Nephron (organoid): ENCODE data around the gene SH3BGRL2.

Experiments used
- H3K27ac Mint-ChIP-seq, 3 experiments: 2 replicates each; pipeline ENCODE4 v1.8.0; 2020; ENCODE audit warnings: mixed read lengths in 3 of 3, mild to moderate bottlenecking in 2 of 3, moderate library complexity in 1 of 3
- H3K27me3 Mint-ChIP-seq: 2 replicates; pipeline ENCODE4 v1.8.0; 2021; ENCODE audit warnings: low read depth, mild to moderate bottlenecking, moderate library complexity, mixed read lengths
- H3K36me3 Mint-ChIP-seq: 2 replicates; pipeline ENCODE4 v1.8.0; 2020; ENCODE audit warnings: low read depth, mixed read lengths
- H3K4me1 Mint-ChIP-seq: 2 replicates; pipeline ENCODE4 v1.8.0; 2020; ENCODE audit warnings: mixed read lengths
- H3K4me3 Mint-ChIP-seq, 3 experiments: 2 replicates each; pipeline ENCODE4 v1.8.0; 2020; ENCODE audit warnings: mild to moderate bottlenecking in 3 of 3, mixed read lengths in 3 of 3, moderate library complexity in 2 of 3
- H3K9me3 Mint-ChIP-seq: 2 replicates; pipeline ENCODE4 v1.8.0; 2020; ENCODE audit warnings: mixed read lengths
- TF ChIP-seq, protein P1 (sequence below), 3 experiments: fragments of 200-600 bp; sonication (generic); IDR thresholded peaks; one replicate each; pipeline ENCODE4 v1.5.0; 2021; ENCODE audit warnings: antibody characterized with exemption in 3 of 3; ENCODE audit not compliant: unreplicated experiment in 3 of 3

The SH3BGRL2 gene

DNA sequence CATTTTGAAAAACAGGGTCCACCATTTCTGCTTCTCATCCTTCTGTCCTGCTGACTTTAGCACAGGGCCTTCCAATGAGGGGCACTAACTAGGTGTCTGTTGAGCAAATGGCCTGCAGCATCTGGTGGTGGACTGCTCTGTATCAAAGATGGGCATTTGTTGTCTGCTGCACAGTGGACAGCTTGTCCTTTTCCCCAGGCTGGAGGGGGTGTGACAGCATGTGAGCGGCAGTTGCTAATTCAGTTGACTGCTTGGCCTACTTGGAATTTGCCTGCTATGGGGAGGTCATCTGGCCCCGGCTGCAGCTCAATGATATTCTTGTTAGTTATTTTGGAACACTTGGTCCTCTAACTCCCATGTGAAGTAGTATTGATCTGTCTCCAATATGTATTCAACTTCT, 93.7 kb downstream of the SH3BGRL2 start:
- TF ChIP-seq, protein P1, sequence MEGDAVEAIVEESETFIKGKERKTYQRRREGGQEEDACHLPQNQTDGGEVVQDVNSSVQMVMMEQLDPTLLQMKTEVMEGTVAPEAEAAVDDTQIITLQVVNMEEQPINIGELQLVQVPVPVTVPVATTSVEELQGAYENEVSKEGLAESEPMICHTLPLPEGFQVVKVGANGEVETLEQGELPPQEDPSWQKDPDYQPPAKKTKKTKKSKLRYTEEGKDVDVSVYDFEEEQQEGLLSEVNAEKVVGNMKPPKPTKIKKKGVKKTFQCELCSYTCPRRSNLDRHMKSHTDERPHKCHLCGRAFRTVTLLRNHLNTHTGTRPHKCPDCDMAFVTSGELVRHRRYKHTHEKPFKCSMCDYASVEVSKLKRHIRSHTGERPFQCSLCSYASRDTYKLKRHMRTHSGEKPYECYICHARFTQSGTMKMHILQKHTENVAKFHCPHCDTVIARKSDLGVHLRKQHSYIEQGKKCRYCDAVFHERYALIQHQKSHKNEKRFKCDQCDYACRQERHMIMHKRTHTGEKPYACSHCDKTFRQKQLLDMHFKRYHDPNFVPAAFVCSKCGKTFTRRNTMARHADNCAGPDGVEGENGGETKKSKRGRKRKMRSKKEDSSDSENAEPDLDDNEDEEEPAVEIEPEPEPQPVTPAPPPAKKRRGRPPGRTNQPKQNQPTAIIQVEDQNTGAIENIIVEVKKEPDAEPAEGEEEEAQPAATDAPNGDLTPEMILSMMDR (IDR thresholded peaks at IDR 0.05; ENCODE audit: unreplicated experiment in 3 of 3), result no peak
- no peaks in the 10 kb centered on the region for H3K9me3 Mint-ChIP-seq
- no peak overlapping the region for H3K4me3 Mint-ChIP-seq
- H3K27me3 Mint-ChIP-seq, result no peaks in the 10 kb centered on the region
- no peaks in the 10 kb centered on the region for H3K4me1 Mint-ChIP-seq
- no peaks in the 10 kb centered on the region for H3K36me3 Mint-ChIP-seq
- no peak overlapping the region for H3K27ac Mint-ChIP-seq

DNA sequence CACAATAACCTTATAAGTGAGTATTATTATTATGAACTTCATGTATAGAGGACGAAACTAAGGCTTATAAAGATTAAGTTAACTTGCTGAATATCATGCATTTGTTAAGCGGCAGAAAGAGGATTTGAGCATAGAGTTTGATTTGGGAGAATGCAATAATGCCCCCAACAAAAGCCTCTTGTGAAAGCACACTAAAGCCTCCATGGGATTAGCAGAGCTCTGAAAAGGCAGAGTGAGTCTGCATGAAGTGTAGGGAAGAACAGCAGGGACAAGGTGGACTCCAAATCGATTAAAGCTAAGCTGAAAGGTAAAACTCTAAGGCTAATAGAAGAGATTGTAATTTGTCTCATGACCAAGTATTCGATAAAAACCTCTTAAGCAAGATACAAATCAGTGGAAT, 100.3 kb downstream of the SH3BGRL2 start:
- H3K4me1 Mint-ChIP-seq, result no peaks in the 10 kb centered on the region
- TF ChIP-seq, protein P1 (IDR thresholded peaks at IDR 0.05; ENCODE audit: unreplicated experiment in 3 of 3), result no peak
- no peaks in the 10 kb centered on the region for H3K9me3 Mint-ChIP-seq
- H3K27me3 Mint-ChIP-seq, result no peaks in the 10 kb centered on the region
- no peak overlapping the region for H3K27ac Mint-ChIP-seq
- H3K4me3 Mint-ChIP-seq, result no peak overlapping the region
- H3K36me3 Mint-ChIP-seq, result no peaks in the 10 kb centered on the region

DNA sequence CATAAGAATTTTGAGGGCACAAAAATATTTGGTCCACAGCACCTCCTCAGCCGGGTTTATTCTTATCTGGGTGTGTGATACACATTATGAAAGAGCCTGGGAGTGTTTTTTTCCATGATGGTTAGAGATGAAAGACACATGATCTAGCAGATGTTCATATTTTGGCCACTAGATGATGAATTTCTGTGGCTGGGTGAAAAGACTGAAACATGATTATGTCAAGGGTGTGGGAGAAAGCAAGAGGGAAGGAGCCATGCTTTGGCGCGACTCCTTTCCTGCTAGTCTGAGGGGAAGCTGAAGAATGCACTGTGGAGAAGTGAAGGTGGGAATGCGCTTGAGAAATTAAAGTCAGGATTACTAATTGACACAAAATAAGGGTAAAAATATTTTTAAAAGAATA, 102.3 kb downstream of the SH3BGRL2 start:
- H3K9me3 Mint-ChIP-seq, result no peaks in the 10 kb centered on the region
- H3K4me1 Mint-ChIP-seq, result peaks cover 7% of the 10 kb centered on the region
- H3K4me3 Mint-ChIP-seq, result no peak overlapping the region
- H3K36me3 Mint-ChIP-seq, result no peaks in the 10 kb centered on the region
- TF ChIP-seq, protein P1 (IDR thresholded peaks at IDR 0.05; ENCODE audit: unreplicated experiment in 3 of 3), result no peak
- no peak overlapping the region for H3K27ac Mint-ChIP-seq
- H3K27me3 Mint-ChIP-seq, result no peaks in the 10 kb centered on the region

DNA sequence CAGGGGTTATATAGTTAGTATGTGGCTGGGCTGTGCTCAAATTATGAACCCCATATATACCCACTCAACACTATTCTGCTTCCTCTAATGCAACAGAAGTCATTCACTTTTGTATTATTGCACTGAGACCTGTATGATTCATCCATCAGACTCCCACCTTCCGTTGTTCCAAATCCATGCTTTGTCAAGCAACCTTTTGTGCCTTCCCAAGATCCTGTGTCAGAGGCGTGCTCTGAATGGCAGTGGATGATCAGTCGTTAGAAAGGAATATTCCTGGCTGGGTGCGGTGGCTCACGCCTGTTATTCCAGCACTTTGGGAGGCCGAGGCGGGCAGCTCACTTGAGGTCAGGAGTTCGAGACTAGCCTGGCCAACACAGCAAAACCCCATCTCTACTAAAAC, 103.2 kb downstream of the SH3BGRL2 start:
- Mint-ChIP-seq H3K27me3 (no peaks in the 10 kb centered on the region), H3K9me3 (no peaks in the 10 kb centered on the region)

DNA sequence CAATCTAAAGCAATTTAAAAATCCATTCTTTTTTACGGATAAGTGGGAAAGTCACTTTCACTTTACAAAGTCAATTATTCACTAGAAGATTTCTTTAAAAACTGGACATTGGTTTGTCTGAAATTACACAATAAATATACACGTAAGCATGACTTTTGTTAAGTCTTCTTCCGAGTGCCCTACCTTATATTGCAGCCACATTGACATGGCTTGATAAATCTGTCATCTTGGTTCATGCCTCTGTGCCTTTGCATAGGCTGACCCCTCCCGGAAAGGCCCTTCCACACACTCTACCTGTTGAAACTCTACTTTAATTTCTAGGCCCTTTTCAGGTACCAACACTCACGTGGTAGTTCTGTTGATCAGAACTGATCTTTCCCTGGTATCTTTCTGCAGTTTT, 104.1 kb downstream of the SH3BGRL2 start:
- Mint-ChIP-seq H3K27ac (no peak overlapping the region), H3K9me3 (no peaks in the 10 kb centered on the region), H3K27me3 (no peaks in the 10 kb centered on the region), H3K4me3 (no peak overlapping the region), H3K4me1 (peaks cover 7% of the 10 kb centered on the region), H3K36me3 (no peaks in the 10 kb centered on the region)
- TF ChIP-seq, protein P1 (IDR thresholded peaks at IDR 0.05; ENCODE audit: unreplicated experiment in 3 of 3), result no peak

More for the DNA sequence above, 103.2 kb downstream of the SH3BGRL2 start:
- no peaks in the 10 kb centered on the region for H3K36me3 Mint-ChIP-seq
- TF ChIP-seq, protein P1 (IDR thresholded peaks at IDR 0.05; ENCODE audit: unreplicated experiment in 3 of 3), result no peak
- H3K4me1 Mint-ChIP-seq, result peaks cover 7% of the 10 kb centered on the region
- no peak overlapping the region for H3K27ac Mint-ChIP-seq
- H3K4me3 Mint-ChIP-seq, result no peak overlapping the region

DNA sequence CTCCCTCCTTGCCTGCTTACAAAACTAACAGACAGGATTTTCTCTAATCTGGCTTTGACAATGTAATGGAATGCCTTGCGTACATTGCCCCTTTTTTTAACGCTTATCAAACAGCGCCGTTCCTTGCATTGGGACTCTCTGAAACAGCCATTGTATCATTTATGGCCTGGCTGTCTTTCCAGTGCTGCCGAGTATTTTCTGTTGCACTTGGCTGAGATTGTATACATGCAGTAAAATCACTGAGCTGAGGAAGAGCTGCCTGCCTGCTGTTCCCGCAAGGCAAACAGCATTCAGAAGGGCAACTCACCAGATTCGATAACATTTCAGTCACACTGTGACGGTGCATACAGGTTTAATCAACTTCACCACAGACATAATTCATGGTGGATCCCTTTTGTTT, 106.0 kb downstream of the SH3BGRL2 start:
- TF ChIP-seq, protein P1 (IDR thresholded peaks at IDR 0.05; ENCODE audit: unreplicated experiment in 3 of 3), result no peak
- no peaks in the 10 kb centered on the region for H3K27me3 Mint-ChIP-seq
- H3K27ac Mint-ChIP-seq, result peak overlapping the region; percentile 65 to 78 (median 72)
- H3K4me1 Mint-ChIP-seq, result peaks cover 7% of the 10 kb centered on the region
- H3K9me3 Mint-ChIP-seq, result no peaks in the 10 kb centered on the region
- H3K36me3 Mint-ChIP-seq, result no peaks in the 10 kb centered on the region
- peak overlapping the region in 1 of 3 experiments; percentile 18 for H3K4me3 Mint-ChIP-seq
